ENCODE results near the gene CEP112.

- no peak for TF ChIP-seq JUND (IDR thresholded peaks at IDR 0.05)
- TF ChIP-seq CTCF (IDR thresholded peaks at IDR 0.05; ENCODE audit: low read depth, low read length, missing input control), result no peak
These were observed 440.7 kb downstream of the CEP112 start for GRCh38 chr17:65751263-65751662.

Data from liver (tissue), 3 donors.